HL-60 (cell line): ENCODE measurements around the gene ELOVL6.

Experiments
- CTCF ChIP-seq: IDR thresholded peaks from one replicate; pipeline ENCODE4 v1.5.1; 2011; ENCODE audit warnings: low read length, control low read depth, inconsistent platforms; ENCODE audit not compliant: insufficient read depth
- GABPA ChIP-seq: IDR thresholded peaks from 2 replicates; pipeline ENCODE4 v1.6.1; 2012; ENCODE audit warnings: low read depth
- POLR2AphosphoS5 ChIP-seq: IDR thresholded peaks from 2 replicates; pipeline ENCODE4 v1.6.1; 2012; ENCODE audit warnings: low read depth

GRCh38 chr4:110160618-110161017 is 37.8 kb downstream of the ELOVL6 start:
- no peak for TF ChIP-seq CTCF
- no peak for TF ChIP-seq POLR2AphosphoS5
- no peak for TF ChIP-seq GABPA
